LNCAP (cell line): Measurements from ENCODE around the gene NFATC1.

Experiments used
- CTCF ChIP-seq: fragments of 450-650 bp; IDR thresholded peaks from 2 replicates; pipeline ENCODE4 v1.5.1; 2017; ENCODE audit warnings: mild to moderate bottlenecking

NFATC1 gene

GRCh38 chr18:79552140-79552631 is 156.5 kb downstream of the NFATC1 start:
- TF ChIP-seq CTCF = no peak

- TF ChIP-seq CTCF = no peak
Observed at GRCh38 chr18:79552696-79553095, 157.0 kb downstream of the NFATC1 start.

- no peak for TF ChIP-seq CTCF
Observed at GRCh38 chr18:79553154-79553553, 157.4 kb downstream of the NFATC1 start.

- no peak for TF ChIP-seq CTCF
Observed at GRCh38 chr18:79553696-79554095, 158.0 kb downstream of the NFATC1 start.

GRCh38 chr18:79554321-79554720 is 158.6 kb downstream of the NFATC1 start:
- no peak for TF ChIP-seq CTCF

- TF ChIP-seq CTCF = no peak
Observed at GRCh38 chr18:79554945-79555645, 159.4 kb downstream of the NFATC1 start.

GRCh38 chr18:79555885-79556284 is 160.2 kb downstream of the NFATC1 start:
- no peak for TF ChIP-seq CTCF
